Mesenchymal stem cell (in vitro differentiated cells and primary cell): ENCODE data around the gene ZBTB16.

Experiments
- DNase-seq: peaks from one replicate; pipeline ENCODE4 v3.0.0-alpha.2; 2013
- H2AFZ ChIP-seq: one replicate; pipeline ENCODE4 v1.6.1; 2013; ENCODE audit warnings: low read depth, mild to moderate bottlenecking, control low read depth, inconsistent platforms, low read length, moderate library complexity
- H2AK5ac ChIP-seq: 2 replicates; pipeline ENCODE4 v1.6.1; 2013; ENCODE audit warnings: low read length, moderate library complexity, mild to moderate bottlenecking, inconsistent platforms; ENCODE audit not compliant: severe bottlenecking
- H2BK120ac ChIP-seq: one replicate; pipeline ENCODE4 v1.6.1; 2013; ENCODE audit warnings: low read depth, mild to moderate bottlenecking, inconsistent platforms, low read length, moderate library complexity
- H2BK12ac ChIP-seq, 2 experiments: one replicate each; pipeline ENCODE4 v1.6.1; 2013; ENCODE audit warnings: inconsistent platforms in 2 of 2, low read length in 2 of 2, mild to moderate bottlenecking in 2 of 2, moderate library complexity in 2 of 2, control low read depth in 1 of 2
- H2BK15ac ChIP-seq: one replicate; pipeline ENCODE4 v1.6.1; 2013; ENCODE audit warnings: mild to moderate bottlenecking, low read depth, inconsistent platforms; ENCODE audit not compliant: poor library complexity, severe bottlenecking
- H2BK5ac ChIP-seq: 2 replicates; pipeline ENCODE4 v1.6.1; 2013; ENCODE audit warnings: low read depth, mild to moderate bottlenecking, low read length, control low read depth, inconsistent platforms; ENCODE audit not compliant: poor library complexity, severe bottlenecking
- H3K14ac ChIP-seq, 2 experiments: one replicate each; pipeline ENCODE4 v1.6.1; 2013; ENCODE audit warnings: inconsistent platforms in 2 of 2, low read length in 2 of 2, control low read depth in 1 of 2, mild to moderate bottlenecking in 1 of 2, moderate library complexity in 1 of 2
- H3K18ac ChIP-seq, 2 experiments: one replicate each; pipeline ENCODE4 v1.6.1; 2013; ENCODE audit warnings: inconsistent platforms in 2 of 2, low read length in 2 of 2, control low read depth in 1 of 2, low read depth in 1 of 2, mild to moderate bottlenecking in 1 of 2
- H3K23ac ChIP-seq, 2 experiments: one replicate each; pipeline ENCODE4 v1.6.1; 2013; ENCODE audit warnings: inconsistent platforms in 2 of 2, low read length in 2 of 2, mild to moderate bottlenecking in 2 of 2, moderate library complexity in 2 of 2, control low read depth in 1 of 2
- H3K27ac ChIP-seq: 2 replicates; pipeline ENCODE4 v1.5.1; 2013; ENCODE audit warnings: mild to moderate bottlenecking, moderate library complexity, low read length, control low read depth, inconsistent platforms; ENCODE audit not compliant: poor library complexity, severe bottlenecking
- H3K27me3 ChIP-seq, 2 experiments: 2 replicates each; pipeline versions ENCODE4 v1.6.1 to v1.7.0; 2013; ENCODE audit warnings: low read length in 2 of 2, mild to moderate bottlenecking in 2 of 2, moderate library complexity in 2 of 2, control low read depth in 1 of 2, inconsistent platforms in 1 of 2; ENCODE audit not compliant: control insufficient read depth in 1 of 2, insufficient read depth in 1 of 2
- H3K36me3 ChIP-seq, 2 experiments: 2 replicates each; pipeline versions ENCODE4 v1.6.1 to v1.7.0; 2013; ENCODE audit warnings: low read length in 2 of 2, control low read depth in 1 of 2, inconsistent platforms in 1 of 2, low read depth in 1 of 2, mild to moderate bottlenecking in 1 of 2; ENCODE audit not compliant: insufficient read depth in 2 of 2, control insufficient read depth in 1 of 2
- H3K4ac ChIP-seq, 2 experiments: one replicate each; pipeline ENCODE4 v1.6.1; 2013; ENCODE audit warnings: inconsistent platforms in 2 of 2, low read length in 2 of 2, mild to moderate bottlenecking in 2 of 2, moderate library complexity in 2 of 2, control low read depth in 1 of 2, low read depth in 1 of 2
- H3K4me1 ChIP-seq: 2 replicates; pipeline ENCODE4 v1.6.1; 2013; ENCODE audit warnings: low read depth, low read length, control low read depth; ENCODE audit not compliant: control insufficient read depth, insufficient read depth
- H3K4me2 ChIP-seq: 2 replicates; pipeline ENCODE4 v1.6.1; 2013; ENCODE audit warnings: low read length, mild to moderate bottlenecking, inconsistent platforms; ENCODE audit not compliant: poor library complexity, severe bottlenecking
- H3K4me3 ChIP-seq, 2 experiments: 2 replicates each; pipeline versions ENCODE4 v1.5.1 to v1.7.0; 2013; ENCODE audit warnings: low read length in 2 of 2, mild to moderate bottlenecking in 2 of 2, control low read depth in 1 of 2, low read depth in 1 of 2; ENCODE audit not compliant: insufficient read depth in 1 of 2
- H3K79me1 ChIP-seq: replicated peaks from 2 replicates; pipeline ENCODE4 v1.6.1; 2013; ENCODE audit warnings: mild to moderate bottlenecking, control low read depth, low read length, inconsistent platforms; ENCODE audit not compliant: poor library complexity, severe bottlenecking
- H3K9ac ChIP-seq: 2 replicates; pipeline ENCODE4 v1.7.0; 2013; ENCODE audit warnings: mild to moderate bottlenecking, low read length, moderate library complexity
- H3K9me3 ChIP-seq: 2 replicates; pipeline ENCODE4 v1.7.0; 2013; ENCODE audit warnings: mild to moderate bottlenecking, low read length; ENCODE audit not compliant: control insufficient read depth
- H4K8ac ChIP-seq: one replicate; pipeline ENCODE4 v1.6.1; 2013; ENCODE audit warnings: inconsistent platforms, mild to moderate bottlenecking, low read length, moderate library complexity
- H4K91ac ChIP-seq: one replicate; pipeline ENCODE4 v1.6.1; 2013; ENCODE audit warnings: mild to moderate bottlenecking, low read length, inconsistent platforms
- WGBS: methylation state at CpG from one replicate; pipeline ENCODE4 v1.1.7; 2013; ENCODE audit warnings: mixed read lengths; 5-methylcytosine and 5-hydroxymethylcytosine counted together

ZBTB16 gene

DNA sequence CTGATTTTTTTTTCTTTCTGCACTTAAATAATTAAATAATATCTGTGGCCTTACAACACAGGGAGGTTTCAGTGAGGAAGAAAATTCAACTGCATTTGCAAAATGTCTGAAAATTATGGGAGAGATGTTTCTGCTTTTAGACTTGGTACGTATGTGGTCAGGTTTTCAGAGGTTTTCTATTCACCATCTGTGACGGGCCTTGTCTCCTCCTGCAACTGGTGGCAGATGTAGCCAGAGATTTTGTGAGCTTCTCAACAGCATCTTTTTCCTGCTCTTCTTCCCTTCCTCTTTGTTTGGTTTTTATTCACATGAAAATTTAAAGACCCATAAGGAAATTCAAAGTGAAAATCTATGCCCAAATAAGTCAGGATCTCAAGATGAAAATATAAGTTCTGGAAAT, 38.3 kb downstream of the ZBTB16 start:
- H2BK5ac ChIP-seq, result no peak overlapping the region
- H3K79me1 ChIP-seq, result no peaks in the 10 kb centered on the region
- no peak overlapping the region for H3K4ac ChIP-seq
- no peak overlapping the region for H3K18ac ChIP-seq
- DNase-seq, result no peak
- H3K4me2 ChIP-seq, result no peak overlapping the region
- no peaks in the 10 kb centered on the region for H3K9me3 ChIP-seq
- H2BK120ac ChIP-seq, result no peak overlapping the region
- H3K27me3 ChIP-seq, result peaks cover 18 to 19% of the 10 kb centered on the region in 2 experiments
- WGBS, result 100% methylated on average over 1 of the region's 2 CpGs
- H2AFZ ChIP-seq, result no peak overlapping the region
- no peaks in the 10 kb centered on the region for H3K36me3 ChIP-seq
- no peak overlapping the region for H3K14ac ChIP-seq
- H3K4me3 ChIP-seq, result no peak overlapping the region
- no peak overlapping the region for H3K27ac ChIP-seq
- H2BK15ac ChIP-seq, result no peak overlapping the region
- no peak overlapping the region for H3K23ac ChIP-seq
- no peak overlapping the region for H2AK5ac ChIP-seq
- H3K4me1 ChIP-seq, result no peaks in the 10 kb centered on the region
- H2BK12ac ChIP-seq, result no peak overlapping the region
- H3K9ac ChIP-seq, result no peak overlapping the region
- no peak overlapping the region for H4K8ac ChIP-seq
- no peak overlapping the region for H4K91ac ChIP-seq

DNA sequence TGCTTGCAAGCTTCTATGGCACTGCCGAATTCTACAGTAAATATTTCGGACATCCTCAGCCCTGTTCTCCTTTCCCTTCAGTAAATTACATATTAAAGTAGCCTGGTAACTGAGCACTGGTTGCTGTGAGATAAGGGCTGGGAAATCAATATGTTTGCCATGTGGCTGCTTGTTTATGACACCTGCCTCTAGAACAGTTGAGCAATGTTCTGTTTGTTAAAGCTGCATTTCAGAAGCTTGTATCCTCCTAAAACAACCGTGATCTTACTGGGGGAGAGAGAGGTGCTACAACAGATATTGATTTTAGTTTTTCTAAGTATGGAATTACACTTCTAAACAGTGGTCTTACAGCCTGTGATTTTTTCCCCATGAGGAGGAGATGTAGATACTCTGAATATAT, 39.4 kb downstream of the ZBTB16 start:
- H2BK5ac ChIP-seq, result no peak overlapping the region
- H3K9ac ChIP-seq, result no peak overlapping the region
- no peak overlapping the region for H3K14ac ChIP-seq

DNA sequence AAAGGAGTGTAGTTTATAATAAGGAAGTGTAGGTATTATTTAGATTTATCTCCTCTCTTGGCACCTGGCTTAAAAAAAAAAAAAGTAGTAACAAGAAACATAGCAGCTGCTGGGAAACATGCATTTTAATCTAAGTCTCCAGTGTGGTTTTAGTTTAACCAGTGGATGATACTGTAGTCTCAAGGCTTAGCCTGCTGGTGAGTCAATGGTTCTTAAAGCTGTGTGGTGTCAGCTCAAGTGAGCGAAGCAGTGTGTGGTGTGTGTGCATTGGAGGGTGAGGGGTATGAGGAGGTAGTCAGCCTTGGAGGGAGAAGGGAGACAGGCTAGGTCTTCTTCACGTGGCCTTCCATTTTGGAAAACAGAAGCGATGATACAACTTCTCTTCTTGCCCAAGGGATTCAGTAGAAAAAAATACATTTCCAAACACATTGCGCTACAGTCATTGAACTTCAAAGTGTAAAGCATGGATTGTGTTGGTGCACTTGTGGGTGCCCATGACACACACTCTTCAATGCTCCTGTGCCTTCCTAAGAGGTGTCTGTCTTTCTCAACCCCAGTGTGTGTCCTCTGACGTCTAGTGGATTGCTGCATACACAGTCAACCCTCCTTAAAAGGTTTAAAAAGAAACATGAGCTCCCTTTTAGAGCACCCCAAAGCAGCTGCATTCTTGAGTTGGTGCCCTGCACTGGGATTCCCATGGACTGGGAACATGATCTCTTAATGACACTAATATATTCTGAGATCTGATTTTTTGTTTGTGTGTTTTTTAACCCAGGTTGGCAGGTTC, 40.1 kb downstream of the ZBTB16 start:
- WGBS, result 76% methylated on average over 3 of the region's 5 CpGs
- Histone ChIP-seq H3K4me1 (no peaks in the 10 kb centered on the region), H3K23ac (no peak overlapping the region), H3K27ac (no peak overlapping the region), H3K4me2 (no peak overlapping the region), H3K4ac (no peak overlapping the region), H4K8ac (no peak overlapping the region), H4K91ac (peak overlapping the region; percentile 56), H2BK12ac (no peak overlapping the region), H2BK15ac (no peak overlapping the region), H2AFZ (no peak overlapping the region), H3K27me3 (peaks cover 17 to 22% of the 10 kb centered on the region in 2 experiments), H3K9ac (no peak overlapping the region), H3K36me3 (no peaks in the 10 kb centered on the region), H3K9me3 (no peaks in the 10 kb centered on the region), H3K79me1 (no peaks in the 10 kb centered on the region), H2AK5ac (no peak overlapping the region), H3K4me3 (no peak overlapping the region), H2BK5ac (no peak overlapping the region), H2BK120ac (no peak overlapping the region), H3K18ac (peak overlapping the region; percentile 68 to 70), H3K14ac (no peak overlapping the region)
- peak; percentile 59 for DNase-seq

More for the DNA sequence above, 39.4 kb downstream of the ZBTB16 start:
- no peaks in the 10 kb centered on the region for H3K36me3 ChIP-seq
- H2BK120ac ChIP-seq, result no peak overlapping the region
- H3K79me1 ChIP-seq, result no peaks in the 10 kb centered on the region
- H3K27me3 ChIP-seq, result peaks cover 15 to 22% of the 10 kb centered on the region in 2 experiments
- no peak overlapping the region for H2BK12ac ChIP-seq
- no peak overlapping the region for H4K8ac ChIP-seq
- WGBS, result no CpG with 5 or more reads among the region's 3 CpGs
- H3K4me3 ChIP-seq, result no peak overlapping the region
- no peaks in the 10 kb centered on the region for H3K4me1 ChIP-seq
- H3K18ac ChIP-seq, result no peak overlapping the region
- H4K91ac ChIP-seq, result no peak overlapping the region
- H2BK15ac ChIP-seq, result no peak overlapping the region
- H2AFZ ChIP-seq, result no peak overlapping the region
- no peak overlapping the region for H2AK5ac ChIP-seq
- no peak overlapping the region for H3K4ac ChIP-seq
- no peak overlapping the region for H3K4me2 ChIP-seq
- H3K23ac ChIP-seq, result no peak overlapping the region
- H3K9me3 ChIP-seq, result no peaks in the 10 kb centered on the region
- no peak overlapping the region for H3K27ac ChIP-seq
- DNase-seq, result no peak

DNA sequence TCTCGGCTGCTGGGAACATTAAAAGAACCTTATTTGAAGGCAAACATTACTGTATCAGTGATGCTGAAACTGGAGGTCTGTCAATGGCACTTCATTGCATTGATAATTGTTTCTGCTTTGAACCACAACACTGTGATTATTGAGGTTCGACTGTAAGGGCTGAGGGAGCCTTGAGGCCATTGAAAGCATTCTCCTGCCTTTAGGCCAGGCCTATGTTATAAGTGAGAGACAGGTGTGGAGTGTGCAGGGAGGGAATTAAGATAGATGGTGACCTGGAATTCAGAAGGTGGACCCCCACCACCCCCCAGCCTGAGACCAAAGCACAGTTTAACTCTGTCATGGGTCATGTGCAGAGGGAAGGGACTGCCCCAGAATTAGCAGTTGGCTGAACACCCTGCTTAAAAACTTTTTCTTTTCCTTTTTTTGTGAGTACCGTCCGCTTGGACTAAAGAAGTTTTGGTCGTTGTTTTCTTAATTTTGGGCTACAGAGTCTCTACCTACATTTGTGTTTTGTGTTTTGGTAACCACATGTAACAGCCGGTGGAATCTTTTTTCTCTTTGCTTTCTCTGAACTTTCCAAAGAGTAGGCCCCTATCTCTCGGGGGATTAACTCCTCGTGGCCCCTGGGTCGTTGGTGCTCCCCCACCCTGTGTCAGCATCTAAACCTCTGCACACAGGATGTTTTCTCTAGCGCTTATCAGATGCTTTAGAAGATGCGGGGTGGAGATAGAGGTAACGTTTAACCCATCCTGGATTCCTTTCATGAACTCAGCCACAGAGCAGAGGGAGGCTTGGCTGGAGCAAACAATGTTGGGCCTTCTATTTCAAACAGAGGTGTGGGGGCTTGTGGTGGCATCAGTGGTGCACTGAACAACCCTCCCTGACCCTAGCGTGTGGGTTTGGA, 43.7 kb downstream of the ZBTB16 start:
- H3K27ac ChIP-seq, result no peak overlapping the region
- DNase-seq, result no peak
- H3K18ac ChIP-seq, result no peak overlapping the region
- no peak overlapping the region for H3K23ac ChIP-seq
- H3K4me3 ChIP-seq, result no peak overlapping the region
- H3K79me1 ChIP-seq, result no peaks in the 10 kb centered on the region
- no peak overlapping the region for H2BK5ac ChIP-seq
- no peak overlapping the region for H2AFZ ChIP-seq
- H3K4me1 ChIP-seq, result no peaks in the 10 kb centered on the region
- no peak overlapping the region for H3K14ac ChIP-seq
- H3K9me3 ChIP-seq, result no peaks in the 10 kb centered on the region
- no peak overlapping the region for H2BK120ac ChIP-seq
- no peak overlapping the region for H2BK15ac ChIP-seq
- H3K36me3 ChIP-seq, result no peaks in the 10 kb centered on the region
- peaks cover 24 to 26% of the 10 kb centered on the region in 2 experiments for H3K27me3 ChIP-seq
- H3K4ac ChIP-seq, result no peak overlapping the region
- H4K8ac ChIP-seq, result no peak overlapping the region
- H2AK5ac ChIP-seq, result no peak overlapping the region
- H3K9ac ChIP-seq, result no peak overlapping the region
- WGBS, result 78% methylated on average over 11 of the region's 13 CpGs
- H4K91ac ChIP-seq, result no peak overlapping the region
- H2BK12ac ChIP-seq, result no peak overlapping the region
- H3K4me2 ChIP-seq, result no peak overlapping the region
